Stimulated activated CD8-positive, alpha-beta memory T cell treated with anti-CD3 and anti-CD28 coated beads, Interleukin-4, amount 100 ng/mL, for 24 hours (primary cell): Measurements from ENCODE around the gene CCDC154.
A peak's percentile ranks its signal among the peaks of the same experiment; 100 is the strongest.
"Not testable (repeated sequence)": the region's sequence is repeated elsewhere in the genome, so short reads cannot be mapped to it uniquely, and the experiment has no call there.

Source experiments
- DNase-seq: peaks from one replicate; pipeline ENCODE4 v3.0.0-alpha.2; 2020; ENCODE audit warnings: low read depth

CCDC154 gene, protein sequence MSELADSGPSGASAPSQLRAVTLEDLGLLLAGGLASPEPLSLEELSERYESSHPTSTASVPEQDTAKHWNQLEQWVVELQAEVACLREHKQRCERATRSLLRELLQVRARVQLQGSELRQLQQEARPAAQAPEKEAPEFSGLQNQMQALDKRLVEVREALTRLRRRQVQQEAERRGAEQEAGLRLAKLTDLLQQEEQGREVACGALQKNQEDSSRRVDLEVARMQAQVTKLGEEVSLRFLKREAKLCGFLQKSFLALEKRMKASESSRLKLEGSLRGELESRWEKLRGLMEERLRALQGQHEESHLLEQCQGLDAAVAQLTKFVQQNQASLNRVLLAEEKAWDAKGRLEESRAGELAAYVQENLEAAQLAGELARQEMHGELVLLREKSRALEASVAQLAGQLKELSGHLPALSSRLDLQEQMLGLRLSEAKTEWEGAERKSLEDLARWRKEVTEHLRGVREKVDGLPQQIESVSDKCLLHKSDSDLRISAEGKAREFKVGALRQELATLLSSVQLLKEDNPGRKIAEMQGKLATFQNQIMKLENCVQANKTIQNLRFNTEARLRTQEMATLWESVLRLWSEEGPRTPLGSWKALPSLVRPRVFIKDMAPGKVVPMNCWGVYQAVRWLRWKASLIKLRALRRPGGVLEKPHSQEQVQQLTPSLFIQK

DNA sequence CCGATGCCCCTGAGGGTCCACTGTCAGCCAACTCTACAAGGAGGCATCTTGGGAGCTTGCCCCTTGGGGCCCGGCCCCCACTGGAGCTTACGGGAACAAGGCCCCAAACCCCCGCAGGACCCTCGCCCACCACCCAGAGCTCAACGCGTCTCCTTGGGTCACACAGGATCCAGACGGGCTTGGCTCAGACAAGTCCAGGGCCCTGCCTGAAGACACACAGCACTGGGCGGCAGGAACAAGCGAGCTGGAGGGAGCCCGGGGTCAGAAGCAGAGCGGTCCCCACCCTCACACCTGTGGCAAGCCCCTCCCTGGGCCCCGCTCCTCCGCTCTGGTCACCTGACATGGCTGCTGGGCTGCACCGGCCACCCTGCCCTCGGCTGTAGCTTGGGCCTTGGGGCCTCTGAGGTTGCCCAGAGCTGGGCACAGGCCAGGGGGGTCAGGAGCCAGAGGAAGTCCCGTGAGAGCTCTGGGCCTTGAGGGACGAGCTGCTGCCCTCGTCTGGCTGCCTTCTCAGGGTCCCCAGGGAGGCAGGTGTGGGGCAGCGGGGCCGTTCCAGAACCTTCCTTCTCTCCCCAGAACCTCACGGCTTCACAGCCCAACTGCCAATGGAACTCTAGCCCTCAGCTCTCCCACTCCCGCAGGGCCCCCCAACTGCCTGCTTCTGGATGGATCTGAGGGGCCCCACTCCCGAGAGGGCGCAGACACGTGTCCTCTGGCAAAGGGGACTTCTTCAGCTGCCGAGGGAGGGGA lies at the start of gene CCDC154:
CCDC154 (minus strand) TSS at position 577 of the 750 bp plus-strand sequence; CDS start at position 343, 234 bp downstream.
- no peak for DNase-seq

DNA sequence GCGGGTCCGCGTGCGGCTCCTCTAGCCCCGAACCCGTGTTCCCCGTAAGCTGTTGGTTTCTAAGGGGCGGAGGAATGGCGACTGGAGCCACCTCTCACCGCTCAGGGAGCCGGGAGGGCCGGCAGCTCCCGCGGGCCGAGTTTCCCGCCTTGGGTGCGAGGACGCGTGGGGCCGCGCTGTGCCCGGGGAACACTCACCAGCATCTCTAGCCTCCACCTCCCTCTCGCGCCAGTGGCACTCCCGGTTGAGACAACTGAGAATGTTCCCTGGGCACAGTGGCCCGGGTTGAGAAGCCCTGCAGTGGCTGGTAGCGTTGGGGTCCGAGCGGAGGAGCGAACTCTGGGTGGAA lies 49.4 kb upstream of the CCDC154 start:
- no peak for DNase-seq

DNA sequence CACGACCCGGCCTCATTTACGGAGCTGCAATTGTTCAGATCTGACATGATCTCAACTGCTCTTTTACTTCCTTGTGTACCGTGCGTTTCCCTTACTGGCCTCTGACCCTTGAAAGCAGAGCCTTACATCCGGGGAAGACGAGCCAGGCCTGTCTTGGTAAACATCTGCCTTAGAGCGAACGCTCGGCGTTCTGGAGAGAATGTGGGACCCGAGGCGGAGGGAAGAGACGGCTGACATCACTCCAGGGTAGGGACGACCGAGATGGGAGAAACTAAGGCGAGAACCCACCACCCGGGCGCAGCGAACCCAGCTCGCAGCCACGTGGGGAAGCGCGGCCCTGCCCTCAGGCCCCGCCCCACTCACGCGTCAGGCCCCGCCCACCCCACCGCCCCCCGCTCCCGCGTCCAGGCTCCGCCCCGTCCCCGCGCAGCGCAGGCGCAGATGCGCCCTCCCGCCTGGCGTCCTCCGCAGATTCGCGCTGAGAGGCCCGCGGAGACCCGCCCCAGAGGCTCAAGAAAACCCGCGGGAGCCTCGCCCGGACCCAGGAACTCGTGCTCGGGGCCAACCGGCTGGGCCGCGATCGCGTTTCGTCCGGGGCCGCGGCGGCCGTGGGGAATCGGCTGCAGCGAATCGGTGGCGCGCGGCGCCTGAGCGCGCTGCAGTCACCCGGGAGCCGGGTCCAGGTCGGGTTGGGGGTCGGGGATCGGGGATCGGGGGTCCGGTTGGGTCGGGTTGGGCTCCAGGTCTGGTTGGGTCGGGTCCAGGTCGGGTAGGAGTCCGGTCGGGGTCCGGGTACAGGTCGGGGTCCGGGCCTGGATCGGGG lies 48.8 kb upstream of the CCDC154 start, which contains the start of gene TELO2:
TELO2 (plus strand) TSS at position 438 of the 823 bp plus-strand sequence. CDS start 922 bp downstream, outside the sequence.
- peak; percentile 80 for DNase-seq

DNA sequence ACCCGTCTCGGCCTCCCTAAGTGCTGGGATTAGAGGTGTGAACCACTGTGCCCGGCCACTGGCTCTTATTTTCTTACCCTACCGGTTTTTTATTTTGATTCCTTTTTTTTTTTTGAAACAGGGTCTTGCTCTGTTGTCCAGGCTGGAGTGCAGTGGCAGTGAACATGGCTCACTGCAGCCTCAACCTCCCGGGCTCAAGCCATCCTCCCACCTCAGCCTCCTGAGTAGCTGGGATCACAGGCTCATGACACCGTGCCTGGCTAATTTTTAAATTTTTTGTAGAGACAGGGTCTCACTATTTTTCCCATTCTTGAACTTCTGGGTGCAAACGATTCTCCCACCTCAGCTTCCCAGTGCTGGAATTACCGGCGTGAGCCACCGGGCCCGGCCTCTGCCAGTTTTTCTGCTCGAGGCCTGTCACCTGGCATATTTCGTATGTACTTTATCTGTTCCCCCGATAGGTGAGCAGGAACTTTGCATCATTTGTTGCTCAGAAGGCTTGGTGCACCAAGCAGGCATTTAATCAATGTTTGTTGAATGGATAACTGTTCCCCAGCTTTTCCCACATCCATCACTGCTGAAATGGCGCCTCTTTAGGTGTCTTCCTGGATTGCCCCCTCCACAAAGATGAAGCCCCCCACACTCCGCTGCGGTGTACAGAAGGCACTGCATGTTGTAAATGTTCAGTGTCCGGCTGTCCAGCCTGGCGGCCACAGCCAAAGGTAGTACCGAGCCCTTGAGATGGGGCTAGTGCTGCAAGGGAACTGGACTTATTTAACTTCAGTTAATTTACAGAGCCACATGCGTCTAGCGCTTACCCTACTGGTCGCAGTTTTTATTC lies 47.9 kb upstream of the CCDC154 start:
- DNase-seq = no peak

DNA sequence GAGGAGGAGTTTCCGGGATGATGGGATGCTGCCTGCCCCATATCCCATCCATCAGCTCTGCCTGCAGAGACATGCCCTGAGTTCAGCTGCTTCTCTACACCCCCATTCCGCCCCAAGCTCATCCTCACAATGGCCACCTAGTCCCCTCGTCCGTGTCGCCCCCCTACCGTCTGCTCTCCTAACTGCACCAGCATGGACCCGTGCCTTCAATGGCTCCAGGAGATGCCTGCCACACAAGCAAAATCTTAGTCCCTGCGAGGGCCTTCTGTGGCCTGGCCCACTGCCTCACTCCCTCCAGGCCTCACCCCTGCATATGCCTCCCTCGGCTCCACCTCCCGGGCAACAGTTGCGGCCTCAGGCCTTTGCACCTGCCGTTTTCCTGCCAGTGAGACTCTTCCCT lies 47.0 kb upstream of the CCDC154 start:
- DNase-seq = no peak

DNA sequence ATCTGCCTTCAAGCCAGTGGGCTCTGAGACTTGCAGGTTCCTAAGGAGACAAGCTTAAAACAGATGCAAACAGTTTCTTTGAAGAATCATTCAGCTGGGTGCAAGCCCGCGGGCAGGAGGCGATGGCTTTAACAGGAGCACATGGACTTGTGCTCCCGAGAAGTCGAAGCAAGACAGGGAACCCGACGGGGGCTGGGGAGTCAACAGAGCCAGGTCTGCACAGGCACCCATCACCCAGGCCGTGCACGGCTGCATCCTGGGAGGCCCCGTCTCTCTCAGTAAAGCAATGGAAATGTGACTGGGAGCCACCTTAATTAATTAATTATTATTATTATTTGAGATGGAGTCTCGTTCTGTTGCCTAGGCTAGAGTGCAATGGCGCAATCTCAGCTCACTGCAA lies 44.7 kb upstream of the CCDC154 start:
- DNase-seq = no peak

DNA sequence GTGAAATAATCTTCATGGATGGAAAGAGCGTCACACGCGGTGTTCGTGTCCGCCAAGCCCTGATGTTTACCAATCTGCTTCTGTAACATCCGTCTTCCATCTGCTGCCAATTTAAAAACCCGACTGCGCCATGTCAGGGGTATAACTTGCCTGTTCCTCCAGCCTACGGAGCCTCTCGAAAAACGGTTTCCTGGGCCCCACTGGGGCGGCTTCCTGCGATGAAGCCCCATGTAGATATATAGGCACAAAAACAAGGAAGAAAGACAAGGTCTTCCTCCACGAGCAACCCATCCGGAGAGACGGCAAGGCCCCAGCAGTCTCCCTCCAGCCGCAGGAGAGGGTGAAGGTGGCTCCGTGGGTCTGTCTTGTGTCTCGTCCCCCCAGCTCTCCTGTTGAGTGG lies 44.3 kb upstream of the CCDC154 start, which contains the start of gene PTX4:
PTX4 (minus strand) TSS at position 326 of the 400 bp plus-strand sequence; CDS start at position 291, 35 bp downstream.
- DNase-seq = no peak

DNA sequence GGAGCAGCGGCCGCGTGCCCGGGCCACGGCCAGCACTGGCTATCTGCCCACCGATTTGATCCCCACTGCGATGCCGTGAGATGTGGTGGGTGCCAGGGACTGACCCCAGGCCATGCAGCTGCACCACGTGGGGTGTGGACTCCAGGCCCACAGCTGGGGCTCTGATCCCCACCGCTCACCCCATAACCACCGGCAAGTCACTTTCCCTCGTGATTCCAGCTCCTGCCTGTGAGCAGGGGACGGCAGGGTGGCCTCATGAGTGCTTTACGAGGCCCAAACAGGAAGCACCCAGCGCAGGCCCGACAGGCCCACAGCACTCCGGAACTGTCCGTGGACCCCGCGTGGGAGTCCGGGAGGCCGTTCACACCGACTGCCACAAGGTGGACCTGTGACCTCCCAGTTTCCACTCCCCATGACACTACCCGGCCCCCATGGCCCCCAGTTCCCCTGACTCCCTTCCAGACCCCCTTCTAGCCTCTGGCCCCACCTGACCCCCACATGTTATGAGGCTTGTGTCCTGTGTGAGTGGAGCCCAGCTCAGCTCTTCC lies 43.8 kb upstream of the CCDC154 start:
- no peak for DNase-seq

DNA sequence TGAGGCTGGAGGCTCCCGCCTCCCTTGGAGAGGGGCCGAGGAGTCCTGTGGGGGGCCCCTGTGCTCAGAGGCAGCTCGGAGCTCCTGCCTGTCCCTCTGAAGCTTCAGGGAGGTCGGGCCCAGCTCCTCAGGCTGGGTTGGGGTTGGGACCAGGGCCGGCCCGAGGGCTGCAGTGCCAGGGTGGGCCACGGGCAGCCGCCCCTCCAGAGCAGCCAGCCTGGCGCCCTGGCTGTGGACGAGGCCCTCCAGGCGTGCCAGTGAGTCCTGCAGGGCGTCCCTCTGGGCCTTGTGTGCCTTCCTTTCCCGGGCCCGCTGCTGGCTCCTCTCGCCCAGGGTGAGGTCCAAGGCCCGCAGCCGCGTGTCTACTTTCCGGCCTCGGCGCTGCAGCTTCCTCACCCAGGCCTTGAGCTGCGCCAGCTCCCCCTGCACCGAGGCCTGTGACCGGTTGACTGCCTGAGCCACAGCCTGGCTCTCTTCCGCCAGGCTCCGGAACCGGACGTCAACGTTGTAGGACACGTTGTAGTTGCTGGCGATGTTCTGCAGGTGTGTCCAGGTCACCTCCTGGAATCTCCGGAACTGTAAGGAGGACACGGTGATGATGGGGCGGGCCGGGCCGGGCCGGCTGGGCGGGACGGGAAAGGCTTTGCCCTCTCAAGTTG lies 43.2 kb upstream of the CCDC154 start:
- DNase-seq = no peak

DNA sequence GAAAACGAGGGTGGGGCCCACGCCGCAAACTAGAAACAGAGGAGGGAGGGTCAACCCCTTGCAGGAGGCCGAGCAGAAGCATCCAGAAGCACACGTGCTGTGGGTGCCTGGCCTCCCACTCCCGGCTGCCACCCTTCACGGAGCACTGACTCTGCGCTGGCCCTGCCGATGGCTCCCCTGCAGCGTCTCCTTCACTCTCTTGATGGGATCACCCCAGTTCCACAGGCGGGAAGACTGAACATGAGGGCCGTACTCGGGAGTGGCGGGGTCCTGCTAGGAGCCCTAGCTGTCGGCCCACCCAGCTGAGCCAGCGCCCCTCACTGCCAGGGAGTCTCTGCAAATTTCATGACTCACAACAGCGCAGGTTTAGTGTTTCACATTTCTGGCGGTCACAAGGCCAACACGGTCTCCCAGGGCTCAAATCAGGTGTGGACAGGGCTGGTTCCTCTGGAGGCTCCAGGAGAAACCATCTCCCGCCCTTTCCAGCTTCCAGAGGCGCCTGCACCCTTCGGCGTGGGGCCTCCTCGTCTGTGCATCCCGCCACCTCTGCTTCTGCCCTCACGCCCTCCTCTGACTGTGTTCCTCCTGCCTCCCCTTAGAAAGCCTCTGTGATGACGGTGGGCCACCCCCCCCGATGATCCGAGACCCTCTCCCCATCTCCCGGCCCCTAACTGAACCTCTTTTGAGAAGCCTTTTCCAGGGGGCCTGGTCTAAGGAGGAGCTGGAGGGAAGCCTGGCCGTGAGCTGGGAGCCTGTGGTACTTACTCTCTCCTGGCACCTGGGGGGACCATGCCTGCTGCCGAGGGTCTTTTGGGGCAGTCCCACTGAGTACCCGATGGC lies 42.4 kb upstream of the CCDC154 start:
- DNase-seq = no peak

DNA sequence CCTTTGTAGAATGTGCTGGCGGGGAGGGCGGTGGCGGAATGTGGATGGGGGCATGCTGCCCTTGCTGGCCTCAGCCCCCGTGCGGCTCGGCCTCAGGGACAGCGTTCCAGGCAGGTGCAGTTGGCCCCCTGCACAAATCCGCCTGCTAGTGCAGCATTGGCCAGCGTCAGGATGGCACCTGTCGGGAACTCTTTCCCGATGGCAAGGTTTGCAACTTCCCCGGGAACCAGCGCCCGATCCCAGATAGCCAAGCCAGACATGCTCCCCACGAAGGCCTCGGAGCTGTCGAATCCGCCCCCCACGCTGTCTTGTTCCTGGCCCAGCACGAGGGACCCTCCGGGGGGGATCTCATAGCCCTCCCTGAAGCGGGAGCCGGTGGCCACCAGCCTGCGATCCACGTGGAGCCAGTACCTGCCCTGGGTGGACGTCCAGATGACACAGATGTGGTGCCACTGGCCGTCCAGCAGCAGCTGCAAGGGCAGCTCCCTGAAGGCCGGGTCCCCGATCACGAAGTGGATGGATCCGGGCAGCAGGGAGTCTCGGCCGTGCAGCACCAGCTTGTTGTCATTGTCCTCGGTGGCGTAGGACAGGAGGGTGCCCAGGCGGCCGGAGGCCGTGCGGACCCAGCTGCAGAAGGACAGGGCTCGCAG lies 41.6 kb upstream of the CCDC154 start:
- DNase-seq = no peak

DNA sequence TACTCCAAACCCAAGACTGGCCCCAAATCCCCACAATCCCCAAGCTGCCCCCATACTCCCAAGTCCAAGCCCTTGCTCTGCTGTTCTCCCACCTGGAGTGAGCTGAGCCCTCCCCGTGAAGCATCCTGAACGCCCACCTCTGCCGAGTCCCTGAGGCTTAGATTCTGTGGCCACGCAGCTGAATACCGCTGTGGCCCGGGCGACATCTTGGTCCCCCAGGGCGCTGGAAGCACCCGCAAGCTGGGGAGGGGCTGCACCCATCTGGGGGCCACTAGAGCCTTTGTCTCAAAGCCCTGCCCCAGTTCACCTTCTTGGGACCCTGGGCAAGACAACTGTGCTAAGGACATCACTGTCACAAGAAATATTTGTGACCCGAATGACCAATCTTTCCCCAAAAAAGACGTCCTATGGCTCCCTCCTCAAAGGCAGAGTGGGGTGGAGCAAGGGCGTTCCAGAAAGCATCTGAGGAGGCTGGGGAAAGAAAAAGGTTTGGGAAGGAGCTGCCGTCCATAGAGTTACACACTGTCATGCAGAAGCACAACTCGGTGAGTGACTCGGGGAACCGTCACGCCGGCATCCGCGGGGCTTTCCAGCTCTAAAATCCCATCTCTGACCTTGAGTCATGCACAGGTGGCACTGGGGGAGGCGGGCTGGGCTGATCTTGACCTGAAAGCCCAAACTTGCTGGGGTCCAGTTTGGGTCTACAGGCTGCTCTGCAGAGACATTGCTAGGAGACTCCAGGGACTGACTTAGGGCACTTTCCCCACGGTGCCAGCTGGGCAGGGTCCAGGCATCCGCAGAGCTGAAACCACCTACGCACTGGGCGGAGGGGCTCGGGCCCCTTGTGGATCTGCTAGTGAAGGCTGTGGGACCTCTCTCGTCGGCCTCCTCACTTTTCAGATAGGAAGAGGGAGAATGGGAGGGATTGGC lies 37.8 kb upstream of the CCDC154 start:
- DNase-seq = no peak

DNA sequence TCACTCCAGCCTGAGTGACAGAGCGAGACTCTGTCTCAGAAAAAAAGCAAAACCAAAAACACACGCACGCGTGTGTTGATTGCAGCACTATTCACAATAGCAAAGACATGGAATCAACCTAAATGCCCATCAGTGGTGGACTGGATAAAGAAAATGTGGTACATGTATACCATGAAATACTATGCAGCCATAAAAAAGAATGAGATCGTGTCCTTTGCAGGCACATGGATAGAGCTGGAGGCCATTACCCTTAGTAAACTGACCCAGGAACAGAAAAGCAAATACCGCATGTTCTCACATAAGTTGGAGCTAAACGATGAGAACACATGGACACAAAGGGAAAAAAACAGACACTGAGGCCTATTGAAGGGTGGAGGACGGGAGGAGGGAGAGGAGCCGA lies 34.6 kb upstream of the CCDC154 start:
- not testable (repeated sequence) for DNase-seq

DNA sequence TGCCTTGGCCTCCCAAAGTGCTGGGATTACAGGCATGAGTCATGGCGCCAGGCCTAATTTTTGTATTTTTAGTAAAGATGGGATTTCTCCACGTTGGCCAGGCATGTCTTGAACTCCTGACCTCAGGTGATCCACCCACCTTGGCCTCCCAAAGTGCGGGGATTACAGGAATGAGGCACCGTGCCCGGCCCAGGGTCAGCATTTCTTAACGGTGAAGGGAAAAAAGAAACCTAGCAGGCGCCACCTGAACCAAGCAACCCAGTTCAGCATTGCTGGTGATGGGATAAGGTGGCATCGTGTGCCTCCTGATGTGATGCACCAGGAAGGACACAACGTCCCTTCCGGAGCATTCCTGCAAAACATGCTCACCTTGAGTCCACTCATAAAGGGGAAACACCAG lies 32.7 kb upstream of the CCDC154 start:
- DNase-seq = no peak

DNA sequence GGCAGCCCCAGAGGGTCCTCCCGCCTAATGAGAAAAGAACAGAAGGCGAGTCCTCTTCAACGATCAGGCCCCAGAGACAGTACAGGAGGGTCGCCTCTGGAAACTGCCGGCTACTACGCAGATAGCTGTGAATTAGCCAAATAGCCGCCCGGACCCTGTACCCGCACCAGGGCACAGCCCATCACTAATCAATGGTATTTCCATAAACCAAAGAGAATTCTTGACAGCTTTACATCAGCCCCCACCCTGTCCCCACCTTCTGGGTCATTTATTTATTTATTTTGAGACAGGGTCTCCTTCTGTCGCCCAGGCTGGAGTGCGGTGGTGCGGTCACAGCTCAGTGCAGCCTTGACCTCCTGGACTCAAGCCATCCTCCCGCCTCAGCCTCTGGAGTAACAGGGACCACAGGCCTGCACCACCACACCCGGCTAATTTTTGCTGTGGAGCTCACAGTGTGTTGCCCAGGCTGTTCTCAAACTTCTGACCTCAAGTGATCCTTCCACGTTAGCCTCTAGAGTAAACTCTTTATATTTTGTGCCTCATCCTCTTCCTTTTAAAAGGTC lies 31.3 kb upstream of the CCDC154 start:
- DNase-seq = no peak

DNA sequence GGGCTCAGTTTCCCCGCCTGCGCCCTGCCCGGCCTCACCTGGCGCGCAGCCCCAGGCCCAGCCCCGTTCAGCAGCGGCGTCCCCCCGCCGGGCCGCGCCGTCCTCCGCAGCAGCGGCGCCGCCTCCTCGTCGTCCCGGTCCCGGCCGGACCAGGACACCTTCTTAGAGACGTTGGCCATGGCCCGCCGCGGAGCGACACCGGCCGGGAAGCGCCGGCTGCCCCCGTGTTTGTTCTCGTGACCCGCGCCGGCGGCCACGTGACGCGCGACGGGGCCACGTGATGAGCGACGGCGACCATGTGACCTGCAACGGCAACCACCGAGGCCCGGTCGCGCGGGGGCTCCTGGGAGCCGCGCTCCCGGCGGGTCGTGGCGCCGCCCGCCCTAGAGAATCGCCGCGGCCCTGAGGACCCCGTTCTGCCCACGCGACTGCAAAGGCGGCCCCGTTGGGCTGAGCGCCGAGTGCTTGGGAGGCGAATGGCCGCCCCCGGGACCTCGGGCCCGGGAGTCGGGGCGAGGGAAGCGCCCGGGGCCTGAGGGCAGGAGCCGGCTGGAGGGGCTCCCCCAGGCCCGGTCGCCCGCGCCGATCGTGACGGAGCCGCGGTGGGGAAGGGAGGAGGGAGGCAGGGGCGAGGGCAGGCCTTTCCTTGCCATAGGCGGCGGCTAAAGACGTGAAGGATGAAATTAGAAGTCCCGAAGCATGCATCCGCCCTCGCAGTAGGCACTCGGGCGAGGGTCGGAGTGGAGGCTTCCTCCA lies 30.6 kb upstream of the CCDC154 start, which contains the start of gene CLCN7:
CLCN7 (minus strand) TSS at position 233 of the 756 bp plus-strand sequence; CDS start at position 179, 54 bp downstream.
- peak; percentile 89 for DNase-seq
